GM12875 (cell line): ENCODE measurements around the gene GRIN3A.
A peak's percentile ranks its signal among the peaks of the same experiment; 100 is the strongest.

Source experiments
- H3K4me3 ChIP-seq: one replicate; pipeline ENCODE4 v1.5.1; 2011; ENCODE audit warnings: low read depth, low read length, control low read depth
- CTCF ChIP-seq: IDR thresholded peaks from 2 replicates; pipeline ENCODE4 v1.5.1; 2011; ENCODE audit warnings: low read depth, mild to moderate bottlenecking, control low read depth, inconsistent platforms, low read length, moderate library complexity, borderline replicate concordance; ENCODE audit not compliant: insufficient read depth

The GRIN3A gene

GRCh38 chr9:101540069-101540468 lies 198.4 kb downstream of the GRIN3A start:
- no peak overlapping the region for H3K4me3 ChIP-seq
- TF ChIP-seq CTCF, result no peak

- TF ChIP-seq CTCF, result no peak
- H3K4me3 ChIP-seq, result no peak overlapping the region
Measured at GRCh38 chr9:101536938-101537337, 201.5 kb downstream of the GRIN3A start.

GRCh38 chr9:101536351-101536750 lies 202.1 kb downstream of the GRIN3A start:
- no peak for TF ChIP-seq CTCF
- no peak overlapping the region for H3K4me3 ChIP-seq

GRCh38 chr9:101533334-101534204 lies 204.9 kb downstream of the GRIN3A start, which contains the start of gene RNF20:
Gene RNF20, plus strand, starts transcription at chr9:101533853. Its CDS starts 1,571 bp downstream, at chr9:101535424.
- no peak for TF ChIP-seq CTCF
- H3K4me3 ChIP-seq, result peak within 1 kb of the TSS; percentile 60

- peak; percentile 65 for TF ChIP-seq CTCF
Measured at GRCh38 chr9:101530076-101530711, 208.3 kb downstream of the GRIN3A start.

GRCh38 chr9:101528015-101528414 lies 210.4 kb downstream of the GRIN3A start:
- no peak overlapping the region for H3K4me3 ChIP-seq
- TF ChIP-seq CTCF, result no peak

More at GRCh38 chr9:101530076-101530711, 208.3 kb downstream of the GRIN3A start:
- H3K4me3 ChIP-seq, result no peak overlapping the region
